ENCODE measurements around the gene ARL16.
A peak's percentile ranks its signal among the peaks of the same experiment; 100 is the strongest.

Gene ARL16

DNA sequence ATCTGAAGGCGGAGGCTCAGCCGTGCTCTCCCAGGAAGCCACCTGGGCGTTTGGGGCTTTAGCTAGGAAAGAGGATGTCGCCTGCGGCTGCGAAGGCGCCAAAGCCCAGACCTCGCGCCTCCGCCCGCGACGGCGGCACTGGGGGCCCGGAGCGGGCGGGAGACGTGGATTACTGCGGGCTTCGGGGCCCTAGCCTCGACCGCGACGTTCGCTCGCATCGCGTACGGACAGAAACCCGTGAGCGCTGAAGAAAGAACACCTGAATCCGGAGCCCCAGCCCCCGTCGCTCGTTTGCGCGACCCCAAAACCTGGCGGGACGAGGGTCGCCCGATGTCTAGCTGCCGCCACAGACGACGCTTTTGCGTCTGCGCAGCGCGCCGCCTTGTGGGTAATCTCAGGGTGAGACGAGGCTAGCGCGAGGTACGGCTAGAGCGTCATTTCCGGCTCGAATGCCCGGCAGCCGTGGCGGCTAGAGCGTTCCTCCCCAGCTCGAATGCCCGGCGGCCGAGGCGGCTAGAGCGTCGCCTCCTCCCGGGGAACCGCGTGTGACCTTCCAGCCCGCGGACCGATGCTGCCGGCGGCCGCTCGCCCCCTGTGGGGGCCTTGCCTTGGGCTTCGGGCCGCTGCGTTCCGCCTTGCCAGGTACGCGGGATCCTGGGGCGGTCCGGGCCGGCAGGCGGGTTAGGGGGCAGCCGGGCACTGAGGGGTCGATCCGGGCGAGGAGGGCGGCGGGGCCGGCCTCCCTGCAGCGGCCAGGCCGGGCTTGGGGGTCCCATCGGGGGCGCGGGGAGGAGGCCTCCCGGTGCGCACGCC lies 19.5 kb upstream of the ARL16 start, which contains the start of gene MRPL12:
Gene MRPL12, plus strand, starts transcription at position 434 of the 813 bp plus-strand sequence. Its CDS starts 135 bp downstream, at position 569.
- peak within 1 kb of the TSS; percentile 87 to 91 for H3K27ac ChIP-seq (ENCODE audit: low read depth in 2 of 2, low read length in 2 of 2)
- H3K4me3 ChIP-seq (ENCODE audit: low read length in 2 of 2): peak within 1 kb of the TSS; percentile 71 to 96
- no peaks in the 10 kb centered on the region for H3K27me3 ChIP-seq (ENCODE audit: control insufficient read depth in 2 of 2, insufficient read depth in 2 of 2, low read length in 2 of 2)
- peaks cover 25 to 30% of the 10 kb centered on the region in 2 donors for H3K4me1 ChIP-seq (ENCODE audit: control insufficient read depth in 2 of 2, insufficient read depth in 2 of 2, low read length in 2 of 2)
- H3K36me3 ChIP-seq (ENCODE audit: control insufficient read depth in 2 of 2, insufficient read depth in 2 of 2, low read length in 2 of 2): peaks cover 43 to 48% of the 10 kb centered on the region in 2 donors
- H3K9ac ChIP-seq (ENCODE audit: low read depth in 1 of 2, low read length in 2 of 2): peak within 1 kb of the TSS; percentile 71 to 93
- no peaks in the 10 kb centered on the region for H3K9me3 ChIP-seq (ENCODE audit: control insufficient read depth in 2 of 2, low read length in 2 of 2)

- peaks cover 45% of the 10 kb centered on the region in 2 donors for H3K36me3 ChIP-seq (ENCODE audit: control insufficient read depth in 2 of 2, insufficient read depth in 2 of 2, low read length in 2 of 2)
- peak overlapping the region; percentile 71 to 96 for H3K4me3 ChIP-seq (ENCODE audit: low read length in 2 of 2)
- H3K27me3 ChIP-seq (ENCODE audit: control insufficient read depth in 2 of 2, insufficient read depth in 2 of 2, low read length in 2 of 2): no peaks in the 10 kb centered on the region
- peaks cover 25 to 30% of the 10 kb centered on the region in 2 donors for H3K4me1 ChIP-seq (ENCODE audit: control insufficient read depth in 2 of 2, insufficient read depth in 2 of 2, low read length in 2 of 2)
- peak overlapping the region; percentile 48 to 93 for H3K9ac ChIP-seq (ENCODE audit: low read depth in 1 of 2, low read length in 2 of 2)
- H3K27ac ChIP-seq (ENCODE audit: low read depth in 2 of 2, low read length in 2 of 2): no peak overlapping the region
- H3K9me3 ChIP-seq (ENCODE audit: control insufficient read depth in 2 of 2, low read length in 2 of 2): no peaks in the 10 kb centered on the region
Measured at GRCh38 chr17:81701288-81702071, 17.9 kb upstream of the ARL16 start.

DNA sequence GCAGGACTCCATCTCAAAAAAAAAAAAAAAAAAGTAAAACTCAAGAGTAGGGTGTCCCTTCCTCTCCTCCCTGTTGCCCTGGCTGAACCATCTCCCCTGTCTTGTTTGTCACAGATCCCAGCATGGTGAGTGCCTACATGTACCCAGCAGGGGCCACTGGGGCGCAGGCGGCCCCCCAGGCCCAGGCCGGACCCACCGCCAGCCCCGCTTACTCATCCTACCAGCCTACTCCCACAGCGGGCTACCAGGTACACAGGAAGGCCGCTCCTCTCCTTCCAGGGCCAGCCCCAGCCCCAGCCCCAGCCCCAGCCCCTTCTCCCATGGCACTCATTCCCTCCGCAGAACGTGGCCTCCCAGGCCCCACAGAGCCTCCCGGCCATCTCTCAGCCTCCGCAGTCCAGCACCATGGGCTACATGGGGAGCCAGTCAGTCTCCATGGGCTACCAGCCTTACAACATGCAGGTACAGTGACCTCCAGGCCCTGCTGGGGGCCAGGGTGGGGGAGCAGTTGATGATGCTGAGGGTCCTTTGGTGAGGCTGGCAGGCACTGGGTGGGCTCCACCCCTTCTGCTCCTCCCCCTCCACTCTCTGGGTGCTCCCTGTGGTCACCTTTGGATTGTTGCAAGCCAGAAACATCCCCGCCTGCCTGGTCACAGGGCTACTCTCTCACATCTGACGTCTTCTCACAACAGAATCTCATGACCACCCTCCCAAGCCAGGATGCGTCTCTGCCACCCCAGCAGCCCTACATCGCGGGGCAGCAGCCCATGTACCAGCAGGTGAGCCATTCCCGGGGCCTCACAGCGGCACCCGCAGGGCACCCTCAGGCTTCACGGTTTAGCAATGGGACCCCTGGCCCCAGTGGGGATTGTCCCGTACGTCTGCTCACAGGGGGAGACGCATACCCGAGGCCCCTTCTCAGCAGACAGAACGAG lies 17.0 kb upstream of the ARL16 start:
- H3K27me3 ChIP-seq (ENCODE audit: control insufficient read depth in 2 of 2, insufficient read depth in 2 of 2, low read length in 2 of 2): no peaks in the 10 kb centered on the region
- no peak overlapping the region for H3K27ac ChIP-seq (ENCODE audit: low read depth in 2 of 2, low read length in 2 of 2)
- H3K9me3 ChIP-seq (ENCODE audit: control insufficient read depth in 2 of 2, low read length in 2 of 2): no peaks in the 10 kb centered on the region
- no peak overlapping the region for H3K9ac ChIP-seq (ENCODE audit: low read depth in 1 of 2, low read length in 2 of 2)
- peaks cover 44 to 49% of the 10 kb centered on the region in 2 donors for H3K36me3 ChIP-seq (ENCODE audit: control insufficient read depth in 2 of 2, insufficient read depth in 2 of 2, low read length in 2 of 2)
- H3K4me1 ChIP-seq (ENCODE audit: control insufficient read depth in 2 of 2, insufficient read depth in 2 of 2, low read length in 2 of 2): peaks cover 25 to 30% of the 10 kb centered on the region in 2 donors
- H3K4me3 ChIP-seq (ENCODE audit: low read length in 2 of 2): no peak overlapping the region

DNA sequence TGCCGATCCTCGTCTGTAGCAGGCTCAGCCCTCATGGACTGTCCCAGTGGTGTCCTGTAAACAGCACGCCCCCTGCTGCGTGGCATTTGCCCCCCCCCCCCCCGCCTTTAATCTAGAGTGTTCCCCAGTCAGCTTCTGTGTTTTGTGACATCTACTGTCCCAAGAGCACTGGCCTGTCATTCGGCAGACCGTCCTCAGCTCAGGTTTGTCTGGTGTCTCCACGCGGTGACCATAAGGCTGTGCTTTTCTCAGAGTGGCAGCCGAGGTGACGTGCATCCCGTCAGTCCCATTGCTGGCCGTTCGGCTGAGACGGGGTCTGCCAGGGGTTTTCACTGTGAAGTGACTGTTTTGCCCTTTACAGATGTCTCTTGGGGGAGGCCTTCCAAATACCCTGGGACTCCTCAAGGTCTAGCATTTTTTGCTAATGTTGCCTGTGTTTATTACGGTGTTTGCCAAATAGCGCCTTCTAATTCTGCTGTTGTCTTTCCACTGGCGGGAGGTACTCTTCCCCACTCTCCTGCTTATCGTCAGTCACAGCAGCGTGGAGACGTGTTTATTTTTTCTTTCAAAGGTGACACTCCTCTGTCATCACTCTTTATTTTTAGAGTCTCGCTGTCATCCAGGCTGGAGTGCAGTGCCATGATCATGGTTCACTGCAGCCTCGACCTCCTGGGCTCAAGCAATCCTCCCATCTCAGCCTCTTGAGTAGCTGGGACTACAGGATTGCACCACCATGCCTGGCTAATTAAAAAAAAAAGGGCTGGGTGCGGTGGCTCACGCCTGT lies 13.9 kb upstream of the ARL16 start:
- Histone ChIP-seq H3K9me3 (ENCODE audit: control insufficient read depth in 2 of 2, low read length in 2 of 2) (no peaks in the 10 kb centered on the region), H3K36me3 (ENCODE audit: control insufficient read depth in 2 of 2, insufficient read depth in 2 of 2, low read length in 2 of 2) (peaks cover 67 to 68% of the 10 kb centered on the region in 2 donors), H3K27me3 (ENCODE audit: control insufficient read depth in 2 of 2, insufficient read depth in 2 of 2, low read length in 2 of 2) (no peaks in the 10 kb centered on the region), H3K4me1 (ENCODE audit: control insufficient read depth in 2 of 2, insufficient read depth in 2 of 2, low read length in 2 of 2) (peaks cover 13 to 16% of the 10 kb centered on the region in 2 donors), H3K9ac (ENCODE audit: low read depth in 1 of 2, low read length in 2 of 2) (no peak overlapping the region), H3K27ac (ENCODE audit: low read depth in 2 of 2, low read length in 2 of 2) (no peak overlapping the region), H3K4me3 (ENCODE audit: low read length in 2 of 2) (no peak overlapping the region)

DNA sequence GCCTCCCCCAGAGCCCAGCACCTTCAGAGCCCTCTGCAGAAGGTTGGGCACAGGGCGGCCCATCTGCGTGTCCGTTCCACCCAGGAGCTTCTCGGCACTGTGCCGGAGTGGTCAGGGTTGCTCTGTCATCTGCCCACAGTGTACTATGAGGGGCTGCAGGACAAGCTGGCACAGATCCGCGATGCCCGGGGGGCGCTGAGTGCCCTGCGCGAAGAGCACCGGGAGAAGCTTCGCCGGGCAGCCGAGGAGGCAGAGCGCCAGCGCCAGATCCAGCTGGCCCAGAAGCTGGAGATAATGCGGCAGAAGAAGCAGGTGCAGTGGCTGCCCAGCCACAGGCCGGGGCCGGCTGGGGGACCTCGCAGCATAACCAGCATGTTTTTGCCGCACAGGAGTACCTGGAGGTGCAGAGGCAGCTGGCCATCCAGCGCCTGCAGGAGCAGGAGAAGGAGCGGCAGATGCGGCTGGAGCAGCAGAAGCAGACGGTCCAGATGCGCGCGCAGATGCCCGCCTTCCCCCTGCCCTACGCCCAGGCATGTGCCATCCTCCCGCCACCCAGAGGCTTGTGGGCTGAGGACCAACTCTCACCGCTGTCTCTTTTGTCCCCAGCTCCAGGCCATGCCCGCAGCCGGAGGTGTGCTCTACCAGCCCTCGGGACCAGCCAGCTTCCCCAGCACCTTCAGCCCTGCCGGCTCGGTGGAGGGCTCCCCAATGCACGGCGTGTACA lies 12.8 kb upstream of the ARL16 start:
- no peak overlapping the region for H3K4me3 ChIP-seq (ENCODE audit: low read length in 2 of 2)
- H3K36me3 ChIP-seq (ENCODE audit: control insufficient read depth in 2 of 2, insufficient read depth in 2 of 2, low read length in 2 of 2): peaks cover 73 to 75% of the 10 kb centered on the region in 2 donors
- H3K27ac ChIP-seq (ENCODE audit: low read depth in 2 of 2, low read length in 2 of 2): no peak overlapping the region
- no peaks in the 10 kb centered on the region for H3K9me3 ChIP-seq (ENCODE audit: control insufficient read depth in 2 of 2, low read length in 2 of 2)
- no peaks in the 10 kb centered on the region for H3K27me3 ChIP-seq (ENCODE audit: control insufficient read depth in 2 of 2, insufficient read depth in 2 of 2, low read length in 2 of 2)
- peaks cover 3 to 7% of the 10 kb centered on the region in 2 donors for H3K4me1 ChIP-seq (ENCODE audit: control insufficient read depth in 2 of 2, insufficient read depth in 2 of 2, low read length in 2 of 2)
- H3K9ac ChIP-seq (ENCODE audit: low read depth in 1 of 2, low read length in 2 of 2): no peak overlapping the region

- Histone ChIP-seq H3K4me1 (ENCODE audit: control insufficient read depth in 2 of 2, insufficient read depth in 2 of 2, low read length in 2 of 2) (peaks cover 0 to 1% of the 10 kb centered on the region in 2 donors), H3K36me3 (ENCODE audit: control insufficient read depth in 2 of 2, insufficient read depth in 2 of 2, low read length in 2 of 2) (peaks cover 73 to 77% of the 10 kb centered on the region in 2 donors), H3K9ac (ENCODE audit: low read depth in 1 of 2, low read length in 2 of 2) (no peak overlapping the region)
Measured at GRCh38 chr17:81695801-81696200, 12.2 kb upstream of the ARL16 start.

GRCh38 chr17:81695211-81695610 lies 11.6 kb upstream of the ARL16 start:
- Histone ChIP-seq H3K9ac (ENCODE audit: low read depth in 1 of 2, low read length in 2 of 2) (no peak overlapping the region), H3K27me3 (ENCODE audit: control insufficient read depth in 2 of 2, insufficient read depth in 2 of 2, low read length in 2 of 2) (no peaks in the 10 kb centered on the region), H3K27ac (ENCODE audit: low read depth in 2 of 2, low read length in 2 of 2) (no peak overlapping the region), H3K9me3 (ENCODE audit: control insufficient read depth in 2 of 2, low read length in 2 of 2) (no peaks in the 10 kb centered on the region), H3K4me3 (ENCODE audit: low read length in 2 of 2) (no peak overlapping the region), H3K4me1 (ENCODE audit: control insufficient read depth in 2 of 2, insufficient read depth in 2 of 2, low read length in 2 of 2) (no peaks in the 10 kb centered on the region), H3K36me3 (ENCODE audit: control insufficient read depth in 2 of 2, insufficient read depth in 2 of 2, low read length in 2 of 2) (peaks cover 73 to 79% of the 10 kb centered on the region in 2 donors)

More at GRCh38 chr17:81695801-81696200, 12.2 kb upstream of the ARL16 start:
- Histone ChIP-seq H3K27ac (ENCODE audit: low read depth in 2 of 2, low read length in 2 of 2) (no peak overlapping the region), H3K4me3 (ENCODE audit: low read length in 2 of 2) (no peak overlapping the region), H3K27me3 (ENCODE audit: control insufficient read depth in 2 of 2, insufficient read depth in 2 of 2, low read length in 2 of 2) (no peaks in the 10 kb centered on the region), H3K9me3 (ENCODE audit: control insufficient read depth in 2 of 2, low read length in 2 of 2) (no peaks in the 10 kb centered on the region)

DNA sequence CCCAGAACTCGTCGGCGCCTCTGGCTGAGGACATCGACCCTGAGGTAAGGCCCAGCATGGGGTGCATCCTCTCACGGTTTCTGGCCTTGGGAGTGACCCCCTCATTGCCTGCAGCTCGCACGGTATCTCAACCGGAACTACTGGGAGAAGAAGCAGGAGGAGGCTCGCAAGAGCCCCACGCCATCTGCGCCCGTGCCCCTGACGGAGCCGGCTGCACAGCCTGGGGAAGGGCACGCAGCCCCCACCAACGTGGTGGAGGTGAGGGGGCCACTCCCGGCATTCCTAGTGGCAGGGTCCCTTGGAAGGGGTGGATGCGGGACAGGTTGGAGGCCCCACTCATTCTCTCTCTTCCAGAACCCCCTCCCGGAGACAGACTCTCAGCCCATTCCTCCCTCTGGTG lies 11.2 kb upstream of the ARL16 start:
- Histone ChIP-seq H3K9ac (ENCODE audit: low read depth in 1 of 2, low read length in 2 of 2) (no peak overlapping the region), H3K27me3 (ENCODE audit: control insufficient read depth in 2 of 2, insufficient read depth in 2 of 2, low read length in 2 of 2) (no peaks in the 10 kb centered on the region), H3K4me1 (ENCODE audit: control insufficient read depth in 2 of 2, insufficient read depth in 2 of 2, low read length in 2 of 2) (no peaks in the 10 kb centered on the region), H3K9me3 (ENCODE audit: control insufficient read depth in 2 of 2, low read length in 2 of 2) (no peaks in the 10 kb centered on the region), H3K36me3 (ENCODE audit: control insufficient read depth in 2 of 2, insufficient read depth in 2 of 2, low read length in 2 of 2) (peaks cover 74 to 83% of the 10 kb centered on the region in 2 donors), H3K4me3 (ENCODE audit: low read length in 2 of 2) (no peak overlapping the region), H3K27ac (ENCODE audit: low read depth in 2 of 2, low read length in 2 of 2) (no peak overlapping the region)
